Nephron (organoid): ENCODE data around the gene MAN2A2.

Experiments
- H3K27ac Mint-ChIP-seq, 3 experiments: 2 replicates each; pipeline ENCODE4 v1.8.0; 2020; ENCODE audit warnings: mixed read lengths in 3 of 3, mild to moderate bottlenecking in 2 of 3, moderate library complexity in 1 of 3
- H3K27me3 Mint-ChIP-seq: 2 replicates; pipeline ENCODE4 v1.8.0; 2021; ENCODE audit warnings: low read depth, mild to moderate bottlenecking, moderate library complexity, mixed read lengths
- H3K36me3 Mint-ChIP-seq: 2 replicates; pipeline ENCODE4 v1.8.0; 2020; ENCODE audit warnings: low read depth, mixed read lengths
- H3K4me1 Mint-ChIP-seq: 2 replicates; pipeline ENCODE4 v1.8.0; 2020; ENCODE audit warnings: mixed read lengths
- H3K4me3 Mint-ChIP-seq, 3 experiments: 2 replicates each; pipeline ENCODE4 v1.8.0; 2020; ENCODE audit warnings: mild to moderate bottlenecking in 3 of 3, mixed read lengths in 3 of 3, moderate library complexity in 2 of 3
- H3K9me3 Mint-ChIP-seq: 2 replicates; pipeline ENCODE4 v1.8.0; 2020; ENCODE audit warnings: mixed read lengths
- CTCF ChIP-seq, 3 experiments: fragments of 200-600 bp; sonication (generic); IDR thresholded peaks; one replicate each; pipeline ENCODE4 v1.5.0; 2021; ENCODE audit warnings: antibody characterized with exemption in 3 of 3; ENCODE audit not compliant: unreplicated experiment in 3 of 3

Gene MAN2A2

DNA sequence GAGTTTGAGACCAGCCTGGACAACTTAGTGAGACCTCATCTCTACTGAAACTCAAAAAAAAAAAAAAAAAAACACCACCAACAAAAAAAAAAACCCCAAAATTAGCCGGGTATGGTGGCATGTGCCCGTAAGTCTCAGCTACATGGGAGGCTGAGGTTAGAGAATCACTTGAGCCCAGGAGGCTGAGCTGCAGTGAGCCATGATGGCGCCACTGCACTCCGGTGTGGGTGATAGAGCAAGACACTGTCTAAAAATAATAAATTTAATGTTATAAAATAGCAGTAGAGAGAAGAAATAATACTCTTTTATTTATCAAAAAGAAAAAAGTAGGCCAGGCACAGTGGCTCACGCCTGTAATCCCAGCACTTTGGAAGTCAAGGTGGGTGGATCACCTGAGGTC, 69.0 kb downstream of the MAN2A2 start:
- H3K36me3 Mint-ChIP-seq: peaks cover 63% of the 10 kb centered on the region
- H3K4me1 Mint-ChIP-seq: no peaks in the 10 kb centered on the region
- H3K4me3 Mint-ChIP-seq: no peak overlapping the region
- H3K9me3 Mint-ChIP-seq: no peaks in the 10 kb centered on the region
- no peak overlapping the region for H3K27ac Mint-ChIP-seq
- H3K27me3 Mint-ChIP-seq: no peaks in the 10 kb centered on the region
- TF ChIP-seq CTCF (IDR thresholded peaks at IDR 0.05; ENCODE audit: unreplicated experiment in 3 of 3): no peak
